ENCODE measurements around the gene CLN3. TPM values are rescaled to one million over a fixed set of nuclear protein-coding genes. Genes with fewer than 3 reads are reported as not detected.
A peak's percentile ranks its signal among the peaks of the same experiment; 100 is the strongest.

Gene CLN3
- total and polyA plus RNA-seq, 2 of the 13 experiments (the other 11 are each of a cell fraction or from before 2014, with no cell fraction given) = 23.4 to 46.8 TPM

- TF ChIP-seq TGIF2 (CRISPR knock-in tag; IDR thresholded peaks at IDR 0.05) (peak; percentile 70), NKX3-1 (CRISPR knock-in tag; IDR thresholded peaks at IDR 0.05) (0 out of 2 replicates have a peak, but pooled peaks have one; percentile 31), SALL1 (CRISPR knock-in tag; IDR thresholded peaks at IDR 0.05) (peak; percentile 74), PHF20 (CRISPR knock-in tag; IDR thresholded peaks at IDR 0.05) (no peak), ZFX (CRISPR knock-in tag; IDR thresholded peaks at IDR 0.05; ENCODE audit: low read depth) (peak; percentile 91), HNRNPLL (IDR thresholded peaks at IDR 0.05; ENCODE audit: low read depth, low read length, poor library complexity, severe bottlenecking) (peak; percentile 12), ATM (IDR thresholded peaks at IDR 0.05; ENCODE audit: borderline replicate concordance) (no peak), NFE2 (CRISPR knock-in tag; IDR thresholded peaks at IDR 0.05) (no peak), ZSCAN22 (CRISPR knock-in tag; IDR thresholded peaks at IDR 0.05) (no peak), RFXAP (CRISPR knock-in tag; IDR thresholded peaks at IDR 0.05; ENCODE audit: borderline replicate concordance) (0 out of 2 replicates have a peak, but pooled peaks have one; percentile 37), RARA (CRISPR knock-in tag; IDR thresholded peaks at IDR 0.05) (peak; percentile 70), HNF4A (CRISPR knock-in tag; IDR thresholded peaks at IDR 0.05) (peak; percentile 77), SRSF9 (IDR thresholded peaks at IDR 0.05; ENCODE audit: borderline replicate concordance, insufficient read depth, low read depth, low read length, poor library complexity, severe bottlenecking) (no peak), SNRNP70 (IDR thresholded peaks at IDR 0.05; ENCODE audit: low read depth, low read length) (no peak), JUN (CRISPR knock-in tag; IDR thresholded peaks at IDR 0.05) (0 out of 2 replicates have a peak, but pooled peaks have one; percentile 17), MAF1 (CRISPR knock-in tag; IDR thresholded peaks at IDR 0.05; ENCODE audit: borderline replicate concordance) (peak; percentile 72; the same call in 1 of the 2 replicates), ZNF841 (CRISPR knock-in tag; IDR thresholded peaks at IDR 0.05; ENCODE audit: borderline replicate concordance) (no peak), ZBTB3 (CRISPR knock-in tag; IDR thresholded peaks at IDR 0.05; ENCODE audit: borderline replicate concordance, low read depth) (no peak), ARNTL (CRISPR knock-in tag; IDR thresholded peaks at IDR 0.05) (no peak), KLF15 (CRISPR knock-in tag; IDR thresholded peaks at IDR 0.05; ENCODE audit: borderline replicate concordance) (peak; percentile 49; the same call in 1 of the 2 replicates)
- TF ChIP-seq, protein P1, sequence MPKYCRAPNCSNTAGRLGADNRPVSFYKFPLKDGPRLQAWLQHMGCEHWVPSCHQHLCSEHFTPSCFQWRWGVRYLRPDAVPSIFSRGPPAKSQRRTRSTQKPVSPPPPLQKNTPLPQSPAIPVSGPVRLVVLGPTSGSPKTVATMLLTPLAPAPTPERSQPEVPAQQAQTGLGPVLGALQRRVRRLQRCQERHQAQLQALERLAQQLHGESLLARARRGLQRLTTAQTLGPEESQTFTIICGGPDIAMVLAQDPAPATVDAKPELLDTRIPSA (CRISPR knock-in tag; IDR thresholded peaks at IDR 0.05; ENCODE audit: borderline replicate concordance) = peak; percentile 67; the same call in 1 of the 2 replicates
- TF ChIP-seq, protein P2, sequence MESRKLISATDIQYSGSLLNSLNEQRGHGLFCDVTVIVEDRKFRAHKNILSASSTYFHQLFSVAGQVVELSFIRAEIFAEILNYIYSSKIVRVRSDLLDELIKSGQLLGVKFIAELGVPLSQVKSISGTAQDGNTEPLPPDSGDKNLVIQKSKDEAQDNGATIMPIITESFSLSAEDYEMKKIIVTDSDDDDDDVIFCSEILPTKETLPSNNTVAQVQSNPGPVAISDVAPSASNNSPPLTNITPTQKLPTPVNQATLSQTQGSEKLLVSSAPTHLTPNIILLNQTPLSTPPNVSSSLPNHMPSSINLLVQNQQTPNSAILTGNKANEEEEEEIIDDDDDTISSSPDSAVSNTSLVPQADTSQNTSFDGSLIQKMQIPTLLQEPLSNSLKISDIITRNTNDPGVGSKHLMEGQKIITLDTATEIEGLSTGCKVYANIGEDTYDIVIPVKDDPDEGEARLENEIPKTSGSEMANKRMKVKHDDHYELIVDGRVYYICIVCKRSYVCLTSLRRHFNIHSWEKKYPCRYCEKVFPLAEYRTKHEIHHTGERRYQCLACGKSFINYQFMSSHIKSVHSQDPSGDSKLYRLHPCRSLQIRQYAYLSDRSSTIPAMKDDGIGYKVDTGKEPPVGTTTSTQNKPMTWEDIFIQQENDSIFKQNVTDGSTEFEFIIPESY (CRISPR knock-in tag; IDR thresholded peaks at IDR 0.05) = 0 out of 2 replicates have a peak, but pooled peaks have one; percentile 28
- TF ChIP-seq, protein P3, sequence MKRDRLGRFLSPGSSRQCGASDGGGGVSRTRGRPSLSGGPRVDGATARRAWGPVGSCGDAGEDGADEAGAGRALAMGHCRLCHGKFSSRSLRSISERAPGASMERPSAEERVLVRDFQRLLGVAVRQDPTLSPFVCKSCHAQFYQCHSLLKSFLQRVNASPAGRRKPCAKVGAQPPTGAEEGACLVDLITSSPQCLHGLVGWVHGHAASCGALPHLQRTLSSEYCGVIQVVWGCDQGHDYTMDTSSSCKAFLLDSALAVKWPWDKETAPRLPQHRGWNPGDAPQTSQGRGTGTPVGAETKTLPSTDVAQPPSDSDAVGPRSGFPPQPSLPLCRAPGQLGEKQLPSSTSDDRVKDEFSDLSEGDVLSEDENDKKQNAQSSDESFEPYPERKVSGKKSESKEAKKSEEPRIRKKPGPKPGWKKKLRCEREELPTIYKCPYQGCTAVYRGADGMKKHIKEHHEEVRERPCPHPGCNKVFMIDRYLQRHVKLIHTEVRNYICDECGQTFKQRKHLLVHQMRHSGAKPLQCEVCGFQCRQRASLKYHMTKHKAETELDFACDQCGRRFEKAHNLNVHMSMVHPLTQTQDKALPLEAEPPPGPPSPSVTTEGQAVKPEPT (CRISPR knock-in tag; IDR thresholded peaks at IDR 0.05; ENCODE audit: low read depth) = no peak; the same call in 1 of the 2 replicates
- TF ChIP-seq, protein P4, sequence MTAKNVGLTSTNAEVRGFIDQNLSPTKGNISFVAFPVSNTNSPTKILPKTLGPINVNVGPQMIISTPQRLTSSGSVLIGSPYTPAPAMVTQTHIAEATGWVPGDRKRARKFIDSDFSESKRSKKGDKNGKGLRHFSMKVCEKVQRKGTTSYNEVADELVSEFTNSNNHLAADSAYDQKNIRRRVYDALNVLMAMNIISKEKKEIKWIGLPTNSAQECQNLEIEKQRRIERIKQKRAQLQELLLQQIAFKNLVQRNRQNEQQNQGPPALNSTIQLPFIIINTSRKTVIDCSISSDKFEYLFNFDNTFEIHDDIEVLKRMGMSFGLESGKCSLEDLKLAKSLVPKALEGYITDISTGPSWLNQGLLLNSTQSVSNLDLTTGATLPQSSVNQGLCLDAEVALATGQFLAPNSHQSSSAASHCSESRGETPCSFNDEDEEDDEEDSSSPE (CRISPR knock-in tag; IDR thresholded peaks at IDR 0.05) = no peak
These were observed 47.1 kb upstream of the CLN3 start, which contains the start of gene NUPR1 (continued) for GRCh38 chr16:28538733-28539596.

Data from HepG2 (cell line).